HL-60 (cell line): Measurements from ENCODE around the gene ALDH1A1.

Experiments
- CTCF ChIP-seq: IDR thresholded peaks from one replicate; pipeline ENCODE4 v1.5.1; 2011; ENCODE audit warnings: low read length, control low read depth, inconsistent platforms; ENCODE audit not compliant: insufficient read depth
- GABPA ChIP-seq: IDR thresholded peaks from 2 replicates; pipeline ENCODE4 v1.6.1; 2012; ENCODE audit warnings: low read depth
- POLR2AphosphoS5 ChIP-seq: IDR thresholded peaks from 2 replicates; pipeline ENCODE4 v1.6.1; 2012; ENCODE audit warnings: low read depth
- REST ChIP-seq: IDR thresholded peaks from 2 replicates; pipeline ENCODE4 v1.6.1; 2012; ENCODE audit warnings: low read depth; ENCODE audit not compliant: insufficient replicate concordance
- SPI1 ChIP-seq: IDR thresholded peaks from 2 replicates; pipeline ENCODE4 v1.6.1; 2012; ENCODE audit warnings: low read depth, mild to moderate bottlenecking, borderline replicate concordance

GRCh38 chr9:72955126-72955455 is 2.2 kb upstream of the ALDH1A1 start:
- TF ChIP-seq CTCF = no peak
- no peak for TF ChIP-seq SPI1
- no peak for TF ChIP-seq GABPA
- no peak for TF ChIP-seq POLR2AphosphoS5
- TF ChIP-seq REST = no peak
